ENCODE data around the gene HSH2D. TPM values are rescaled to one million over a fixed set of nuclear protein-coding genes. Genes with fewer than 3 reads are reported as not detected.

HSH2D gene
- 0.46 and 1.8 TPM in 2 replicates for total RNA-seq

GRCh38 chr19:16143399-16144215, at the start of gene HSH2D:
Gene HSH2D (plus strand): TSS chr19:16143685. CDS start chr19:16148751, 5,066 bp downstream.
- no peak within 1 kb of the TSS for H3K4me3 ChIP-seq (ENCODE audit: low read depth, low read length)
- no peak for TF ChIP-seq CTCF (IDR thresholded peaks at IDR 0.05; ENCODE audit: insufficient read depth, low read length, poor library complexity, severe bottlenecking)
- no peaks in the 10 kb centered on the region for H3K27me3 ChIP-seq (ENCODE audit: control insufficient read depth, insufficient read depth, low read length)
- peak; percentile 38 for DNase-seq (ENCODE audit: low read depth)
- H3K36me3 ChIP-seq (ENCODE audit: control insufficient read depth, insufficient read depth, low read length), result no peaks in the 10 kb centered on the region

- TF ChIP-seq CTCF (IDR thresholded peaks at IDR 0.05; ENCODE audit: insufficient read depth, low read length, poor library complexity, severe bottlenecking), result no peak
- Histone ChIP-seq H3K36me3 (ENCODE audit: control insufficient read depth, insufficient read depth, low read length) (no peaks in the 10 kb centered on the region), H3K27me3 (ENCODE audit: control insufficient read depth, insufficient read depth, low read length) (no peaks in the 10 kb centered on the region), H3K4me3 (ENCODE audit: low read depth, low read length) (no peak overlapping the region)
- no peak for DNase-seq (ENCODE audit: low read depth)
These were observed 49.0 kb upstream of the HSH2D start for GRCh38 chr19:16094360-16095070.

GRCh38 chr19:16095071-16095571, 48.4 kb upstream of the HSH2D start:
- Histone ChIP-seq H3K4me3 (ENCODE audit: low read depth, low read length) (no peak overlapping the region), H3K27me3 (ENCODE audit: control insufficient read depth, insufficient read depth, low read length) (no peaks in the 10 kb centered on the region), H3K36me3 (ENCODE audit: control insufficient read depth, insufficient read depth, low read length) (no peaks in the 10 kb centered on the region)
- no peak for TF ChIP-seq CTCF (IDR thresholded peaks at IDR 0.05; ENCODE audit: insufficient read depth, low read length, poor library complexity, severe bottlenecking)
- no peak for DNase-seq (ENCODE audit: low read depth)

- no peak for DNase-seq (ENCODE audit: low read depth)
- H3K27me3 ChIP-seq (ENCODE audit: control insufficient read depth, insufficient read depth, low read length), result no peaks in the 10 kb centered on the region
- no peaks in the 10 kb centered on the region for H3K36me3 ChIP-seq (ENCODE audit: control insufficient read depth, insufficient read depth, low read length)
- no peak overlapping the region for H3K4me3 ChIP-seq (ENCODE audit: low read depth, low read length)
- no peak for TF ChIP-seq CTCF (IDR thresholded peaks at IDR 0.05; ENCODE audit: insufficient read depth, low read length, poor library complexity, severe bottlenecking)
These were observed 47.1 kb upstream of the HSH2D start for GRCh38 chr19:16096280-16096855.

GRCh38 chr19:16098416-16098768, 45.1 kb upstream of the HSH2D start:
- Histone ChIP-seq H3K27me3 (ENCODE audit: control insufficient read depth, insufficient read depth, low read length) (no peaks in the 10 kb centered on the region), H3K36me3 (ENCODE audit: control insufficient read depth, insufficient read depth, low read length) (no peaks in the 10 kb centered on the region), H3K4me3 (ENCODE audit: low read depth, low read length) (no peak overlapping the region)
- TF ChIP-seq CTCF (IDR thresholded peaks at IDR 0.05; ENCODE audit: insufficient read depth, low read length, poor library complexity, severe bottlenecking), result no peak
- DNase-seq (ENCODE audit: low read depth), result no peak

Data from kidney epithelial cell (primary cell).